Measurements from ENCODE around the gene SPAG9.
"Not testable (repeated sequence)": the region's sequence is repeated elsewhere in the genome, so short reads cannot be mapped to it uniquely, and the experiment has no call there.

The SPAG9 gene

GRCh38 chr17:50944902-50945720 is 175.6 kb downstream of the SPAG9 start:
- DNase-seq (ENCODE audit: low read depth in 2 of 2, low spot score in 1 of 2) = no peak

- peak; percentile 40 to 57 for DNase-seq (ENCODE audit: low read depth in 2 of 2, low spot score in 1 of 2)
Observed at GRCh38 chr17:50944054-50944901, 176.4 kb downstream of the SPAG9 start.

GRCh38 chr17:50943575-50943933 is 177.1 kb downstream of the SPAG9 start:
- DNase-seq (ENCODE audit: low read depth in 2 of 2, low spot score in 1 of 2) = no peak

GRCh38 chr17:50941676-50942048 is 179.0 kb downstream of the SPAG9 start:
- not testable (repeated sequence) for DNase-seq (ENCODE audit: low read depth in 2 of 2, low spot score in 1 of 2)

- DNase-seq (ENCODE audit: low read depth in 2 of 2, low spot score in 1 of 2) = no peak
Observed at GRCh38 chr17:50939795-50940684, 180.6 kb downstream of the SPAG9 start.

GRCh38 chr17:50939542-50939794 is 181.2 kb downstream of the SPAG9 start:
- no peak for DNase-seq (ENCODE audit: low read depth in 2 of 2, low spot score in 1 of 2)

GRCh38 chr17:50938821-50939541 is 181.7 kb downstream of the SPAG9 start:
- no peak for DNase-seq (ENCODE audit: low read depth in 2 of 2, low spot score in 1 of 2)

- DNase-seq (ENCODE audit: low read depth in 2 of 2, low spot score in 1 of 2) = no peak
Observed at GRCh38 chr17:50935996-50936266, 184.7 kb downstream of the SPAG9 start.

- no peak for DNase-seq (ENCODE audit: low read depth in 2 of 2, low spot score in 1 of 2)
Observed at GRCh38 chr17:50935221-50935995, 185.3 kb downstream of the SPAG9 start.

- no peak for DNase-seq (ENCODE audit: low read depth in 2 of 2, low spot score in 1 of 2)
Observed at GRCh38 chr17:50934672-50935220, 185.9 kb downstream of the SPAG9 start.

- DNase-seq (ENCODE audit: low read depth in 2 of 2, low spot score in 1 of 2) = no peak
Observed at GRCh38 chr17:50934161-50934560, 186.5 kb downstream of the SPAG9 start.

GRCh38 chr17:50931144-50931908 is 189.3 kb downstream of the SPAG9 start:
- no peak for DNase-seq (ENCODE audit: low read depth in 2 of 2, low spot score in 1 of 2)

GRCh38 chr17:50928646-50929045 is 192.0 kb downstream of the SPAG9 start:
- no peak for DNase-seq (ENCODE audit: low read depth in 2 of 2, low spot score in 1 of 2)

- DNase-seq (ENCODE audit: low read depth in 2 of 2, low spot score in 1 of 2) = no peak
Observed at GRCh38 chr17:50927287-50927686, 193.4 kb downstream of the SPAG9 start.

GRCh38 chr17:50926523-50926922 is 194.1 kb downstream of the SPAG9 start:
- DNase-seq (ENCODE audit: low read depth in 2 of 2, low spot score in 1 of 2) = no peak

GRCh38 chr17:50925296-50925891 is 195.3 kb downstream of the SPAG9 start:
- DNase-seq (ENCODE audit: low read depth in 2 of 2, low spot score in 1 of 2) = no peak

- no peak for DNase-seq (ENCODE audit: low read depth in 2 of 2, low spot score in 1 of 2)
Observed at GRCh38 chr17:50924800-50925199, 195.9 kb downstream of the SPAG9 start.

- DNase-seq (ENCODE audit: low read depth in 2 of 2, low spot score in 1 of 2) = no peak
Observed at GRCh38 chr17:50924300-50924699, 196.4 kb downstream of the SPAG9 start.

GRCh38 chr17:50923611-50924010 is 197.1 kb downstream of the SPAG9 start:
- DNase-seq (ENCODE audit: low read depth in 2 of 2, low spot score in 1 of 2) = no peak
